ENCODE measurements around the gene POGZ.

- TF ChIP-seq, protein P1, sequence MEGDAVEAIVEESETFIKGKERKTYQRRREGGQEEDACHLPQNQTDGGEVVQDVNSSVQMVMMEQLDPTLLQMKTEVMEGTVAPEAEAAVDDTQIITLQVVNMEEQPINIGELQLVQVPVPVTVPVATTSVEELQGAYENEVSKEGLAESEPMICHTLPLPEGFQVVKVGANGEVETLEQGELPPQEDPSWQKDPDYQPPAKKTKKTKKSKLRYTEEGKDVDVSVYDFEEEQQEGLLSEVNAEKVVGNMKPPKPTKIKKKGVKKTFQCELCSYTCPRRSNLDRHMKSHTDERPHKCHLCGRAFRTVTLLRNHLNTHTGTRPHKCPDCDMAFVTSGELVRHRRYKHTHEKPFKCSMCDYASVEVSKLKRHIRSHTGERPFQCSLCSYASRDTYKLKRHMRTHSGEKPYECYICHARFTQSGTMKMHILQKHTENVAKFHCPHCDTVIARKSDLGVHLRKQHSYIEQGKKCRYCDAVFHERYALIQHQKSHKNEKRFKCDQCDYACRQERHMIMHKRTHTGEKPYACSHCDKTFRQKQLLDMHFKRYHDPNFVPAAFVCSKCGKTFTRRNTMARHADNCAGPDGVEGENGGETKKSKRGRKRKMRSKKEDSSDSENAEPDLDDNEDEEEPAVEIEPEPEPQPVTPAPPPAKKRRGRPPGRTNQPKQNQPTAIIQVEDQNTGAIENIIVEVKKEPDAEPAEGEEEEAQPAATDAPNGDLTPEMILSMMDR (conservative IDR thresholded peaks at IDR 0.05; ENCODE audit: low read depth, low read length), result no peak
- TF ChIP-seq RAD21 (IDR thresholded peaks at IDR 0.05; ENCODE audit: low read length) (no peak), POLR2A (IDR thresholded peaks at IDR 0.05; ENCODE audit: low read depth, low read length) (no peak), SMC3 (IDR thresholded peaks at IDR 0.05; ENCODE audit: low read depth, low read length) (no peak), USF2 (IDR thresholded peaks at IDR 0.05; ENCODE audit: low read depth, low read length) (no peak), CEBPB (IDR thresholded peaks at IDR 0.05; ENCODE audit: low read depth, low read length) (no peak), BHLHE40 (IDR thresholded peaks at IDR 0.05; ENCODE audit: low read depth, low read length) (no peak), RFX5 (IDR thresholded peaks at IDR 0.05; ENCODE audit: low read depth, low read length) (no peak), MAFK (IDR thresholded peaks at IDR 0.05; ENCODE audit: low read depth, low read length) (no peak), CHD1 (IDR thresholded peaks at IDR 0.05; ENCODE audit: low read depth, low read length) (no peak), MXI1 (IDR thresholded peaks at IDR 0.05; ENCODE audit: borderline replicate concordance, low read depth, low read length) (no peak), ELK1 (IDR thresholded peaks at IDR 0.05; ENCODE audit: borderline replicate concordance, low read depth, low read length) (no peak), RCOR1 (IDR thresholded peaks at IDR 0.05; ENCODE audit: insufficient replicate concordance, low read length) (no peak)
Measured at GRCh38 chr1:151364996-151365395, 94.3 kb downstream of the POGZ start.

All from IMR-90 (cell line).